Hematopoietic multipotent progenitor cell treated with erythropoietin and hydrocortisone succinate and interleukin-3 and kit ligand, for 8 days (in vitro differentiated cells): Measurements from ENCODE around the gene DDX59.
"Not testable (repeated sequence)": the region's sequence is repeated elsewhere in the genome, so short reads cannot be mapped to it uniquely, and the experiment has no call there.

Experiments used
- DNase-seq: peaks from one replicate; pipeline ENCODE4 v3.0.0-alpha.2; 2015

DDX59 gene

DNA sequence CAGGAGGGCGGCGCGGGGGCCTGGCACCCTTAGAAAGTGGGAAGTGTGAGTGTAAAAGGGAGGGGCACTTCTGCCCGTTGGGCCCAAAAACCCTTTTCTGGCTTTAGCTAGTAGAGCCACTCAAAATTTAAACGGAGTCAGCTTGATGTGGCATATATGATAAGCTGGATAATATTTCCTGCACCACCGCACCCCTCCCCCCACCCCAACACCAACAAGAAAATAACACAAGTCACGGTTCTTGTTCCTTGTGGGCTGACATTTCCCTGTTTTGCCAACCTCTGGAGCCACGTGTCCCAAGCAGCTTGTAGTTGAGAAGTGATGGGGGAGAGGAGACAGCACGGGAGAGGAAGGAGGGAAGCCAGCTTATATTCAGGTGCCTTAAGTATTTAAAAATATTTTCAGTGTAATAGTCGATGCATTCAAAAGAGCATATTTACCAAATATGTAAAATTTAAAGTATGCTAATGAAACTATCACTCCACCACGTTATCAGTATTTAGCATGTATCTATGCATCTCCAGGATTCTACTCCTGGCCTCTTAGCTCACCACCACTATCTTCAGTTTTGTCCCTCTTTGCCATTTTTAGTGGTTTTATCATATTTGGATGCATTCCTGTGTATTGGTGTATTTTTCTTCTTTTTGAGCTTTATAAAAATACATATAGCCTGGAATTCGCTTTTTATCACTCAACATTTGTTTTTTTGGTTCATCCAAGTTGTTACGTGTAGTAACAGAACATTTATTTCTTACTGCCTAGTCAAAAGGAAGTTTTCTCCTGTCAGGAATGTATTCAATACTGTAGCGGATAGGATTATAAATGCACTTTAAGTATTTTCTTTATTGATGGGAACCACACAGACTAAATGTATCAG is 773 bp upstream of the DDX59 start:
- DNase-seq = peak; percentile 80

DNA sequence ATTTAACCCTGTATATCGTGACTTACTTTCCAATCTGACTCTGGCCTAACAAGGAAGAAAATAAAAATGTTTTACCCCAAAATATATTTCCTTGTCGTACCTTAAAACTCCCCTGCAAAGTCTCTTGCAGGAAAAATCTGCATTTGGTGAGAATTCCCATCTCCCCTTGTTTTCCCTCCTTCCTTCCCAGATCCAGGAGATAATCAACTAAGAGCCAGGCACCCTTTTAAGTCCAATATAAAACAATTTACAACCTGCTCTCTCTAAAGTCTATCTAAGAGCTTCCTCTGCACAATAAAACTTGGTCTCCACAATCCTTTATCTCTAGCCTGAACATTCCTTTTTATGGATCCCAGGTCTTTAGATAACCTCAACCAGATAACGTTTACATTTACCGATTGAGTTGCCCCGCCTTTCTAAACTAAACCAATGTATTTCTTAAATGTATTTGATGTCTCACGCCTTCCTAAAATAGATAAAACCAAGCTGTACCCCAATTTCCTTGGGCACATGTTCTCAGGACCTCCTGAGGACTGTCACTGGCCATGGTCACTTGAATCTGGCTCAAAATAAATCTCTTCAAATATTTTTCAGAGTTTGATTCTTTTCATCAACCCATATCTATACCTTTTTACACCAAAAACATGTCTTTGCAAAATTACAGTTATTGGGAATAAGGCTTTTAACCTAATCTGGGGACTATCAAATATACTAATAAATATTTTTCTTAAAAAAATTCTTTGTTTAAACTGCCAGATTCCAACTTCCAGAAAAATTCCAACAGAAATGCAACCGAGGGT is 993 bp downstream of the DDX59 start:
- DNase-seq = peak; percentile 14

GRCh38 chr1:200666309-200666708 is 3.4 kb downstream of the DDX59 start:
- DNase-seq = no peak

DNA sequence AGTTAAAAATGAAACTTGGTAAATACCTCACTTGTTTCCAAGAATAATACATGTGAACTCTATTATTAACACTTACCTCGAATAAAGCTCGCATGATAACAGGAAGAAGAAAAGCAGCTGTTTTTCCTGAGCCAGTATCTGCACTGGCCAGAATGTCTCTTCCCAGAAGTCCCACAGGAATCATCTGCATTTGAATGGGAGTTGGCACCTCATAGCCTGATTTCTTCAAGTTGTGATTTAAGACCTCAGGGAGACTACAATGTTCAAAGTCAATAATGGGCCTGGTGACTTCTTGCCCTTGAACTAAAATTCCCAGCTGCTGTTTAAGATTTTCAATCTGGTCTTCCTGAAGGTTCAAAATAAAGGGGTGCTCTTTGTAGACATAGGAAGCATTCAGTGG is 3.8 kb downstream of the DDX59 start:
- no peak for DNase-seq

DNA sequence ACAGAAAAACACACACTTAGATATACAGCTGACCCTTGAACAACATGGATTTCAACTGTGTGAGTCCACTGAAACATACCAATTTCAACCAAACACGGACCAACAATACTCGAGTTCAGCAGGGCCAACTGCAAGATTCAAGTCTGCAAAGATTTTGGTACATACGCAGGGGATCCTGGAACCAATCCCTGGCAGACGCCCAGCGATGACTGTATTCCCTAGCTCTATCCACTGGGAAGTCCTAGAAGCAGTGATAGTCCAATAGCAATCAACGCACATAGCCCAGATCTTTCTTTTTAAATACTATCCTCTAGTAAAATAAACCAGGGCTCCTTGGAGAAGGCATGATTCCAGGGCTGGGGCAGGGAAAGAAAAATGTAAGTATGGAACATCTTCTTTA is 9.0 kb downstream of the DDX59 start:
- no peak for DNase-seq

DNA sequence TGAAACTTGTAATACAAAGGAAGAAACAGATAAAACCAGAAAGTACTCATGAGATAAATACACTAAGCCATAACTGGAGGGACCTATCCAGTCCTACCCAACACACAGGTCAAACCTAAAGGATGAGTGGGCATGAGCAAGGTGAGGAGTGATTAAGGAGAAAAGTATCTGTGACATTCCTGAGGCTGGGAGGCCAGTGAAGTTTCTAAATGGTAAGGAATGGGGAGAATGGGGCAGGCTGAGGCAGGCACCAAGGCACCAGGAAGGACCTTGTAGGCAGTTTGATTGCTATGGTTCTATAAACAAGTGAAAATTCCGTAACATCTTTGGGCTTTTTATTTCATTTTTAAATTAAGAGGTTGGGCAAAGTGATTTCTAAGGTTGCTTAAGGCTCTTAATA is 10.4 kb downstream of the DDX59 start:
- DNase-seq = no peak

DNA sequence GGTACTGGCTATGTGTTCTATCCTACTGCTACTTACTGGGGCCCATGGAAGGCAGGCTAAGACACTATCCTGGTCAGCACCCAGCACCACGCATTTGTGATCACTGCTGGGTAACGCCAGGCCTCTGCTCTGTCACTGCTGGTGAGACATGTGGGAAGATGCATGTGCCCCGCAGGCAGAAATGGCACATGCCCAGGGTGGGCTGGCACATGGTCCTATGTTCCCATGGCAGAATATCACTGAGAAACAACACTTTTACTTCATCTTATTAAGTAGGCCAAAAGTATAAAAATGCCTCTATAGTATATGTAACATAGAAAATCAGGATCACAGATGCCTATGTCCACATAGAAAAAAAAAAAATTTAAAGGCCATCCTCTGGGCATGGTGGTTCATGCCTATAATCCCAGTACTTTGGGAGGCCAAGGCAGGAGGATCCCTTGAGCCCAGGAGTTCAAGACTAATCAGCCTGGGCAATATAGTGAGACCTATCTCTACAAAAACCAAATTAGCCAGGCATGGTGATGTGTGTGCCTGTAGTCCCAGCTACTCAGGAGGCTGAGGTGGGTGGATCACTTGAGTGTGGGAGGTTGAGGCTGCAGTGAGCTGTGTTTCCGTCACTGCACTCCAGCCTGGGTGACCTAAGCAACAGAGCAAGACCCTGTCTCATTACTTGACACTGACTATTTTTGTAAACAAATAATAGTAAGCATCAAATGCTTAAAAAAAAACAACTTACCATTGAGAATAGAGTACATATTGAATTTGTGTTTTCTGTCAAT is 11.5 kb downstream of the DDX59 start:
- DNase-seq = no peak

DNA sequence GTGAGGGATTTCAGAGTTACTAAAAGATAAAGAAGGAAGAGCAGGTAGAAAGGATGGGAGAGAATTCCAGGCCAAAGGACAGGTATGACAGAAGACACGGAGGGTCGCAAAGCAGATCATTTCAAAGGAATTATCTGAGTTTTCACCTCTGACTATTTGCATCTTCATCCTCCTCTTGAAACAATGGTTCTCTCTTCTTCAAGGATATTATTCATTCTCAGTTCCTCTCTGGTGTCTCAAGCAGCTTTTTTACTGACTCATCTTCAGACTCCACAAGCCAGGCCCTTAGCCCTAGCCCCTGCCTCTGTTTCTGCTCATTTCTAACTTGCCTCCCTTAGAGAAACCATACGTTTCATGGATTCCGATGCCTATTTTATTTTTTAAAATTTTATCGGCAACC is 15.0 kb downstream of the DDX59 start:
- DNase-seq = no peak

GRCh38 chr1:200653022-200653462 is 16.7 kb downstream of the DDX59 start:
- no peak for DNase-seq

DNA sequence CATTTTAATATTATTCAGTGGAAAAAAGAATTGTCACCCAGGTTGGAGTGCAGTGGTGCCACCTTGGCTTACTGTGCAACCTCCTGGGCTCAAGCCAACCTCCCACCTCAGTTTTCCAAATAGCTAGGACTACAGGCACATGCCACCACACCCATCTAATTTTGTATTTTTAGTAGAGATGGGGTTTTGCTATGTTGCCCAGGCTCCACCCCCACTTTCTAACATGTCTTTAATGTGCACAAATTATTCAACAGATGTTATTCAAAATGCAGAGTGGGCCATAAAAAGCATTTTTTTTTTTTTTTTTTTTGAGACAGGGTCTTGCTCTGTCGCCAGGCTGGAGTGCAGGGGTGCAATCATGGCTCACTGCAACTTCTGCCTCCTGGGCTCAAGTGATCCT is 17.3 kb downstream of the DDX59 start:
- DNase-seq = no peak

DNA sequence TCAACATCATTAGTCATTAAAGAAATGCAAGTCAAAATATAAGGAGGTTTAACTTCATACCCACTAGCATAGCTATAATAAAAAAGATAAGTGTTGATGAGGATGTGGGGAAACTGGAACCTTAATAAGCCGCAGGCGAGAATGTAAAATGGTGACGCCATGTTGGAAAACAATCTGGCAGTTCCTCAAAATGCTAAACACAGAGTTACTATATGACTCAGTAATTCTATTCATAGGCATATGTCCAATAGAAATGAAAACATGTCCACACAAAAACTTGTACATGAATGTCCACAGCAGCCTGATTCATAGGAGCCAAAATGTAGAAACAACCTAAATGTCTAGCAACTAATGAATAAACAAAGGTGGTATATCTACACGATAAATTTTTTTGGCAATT is 23.2 kb downstream of the DDX59 start:
- DNase-seq = no peak

DNA sequence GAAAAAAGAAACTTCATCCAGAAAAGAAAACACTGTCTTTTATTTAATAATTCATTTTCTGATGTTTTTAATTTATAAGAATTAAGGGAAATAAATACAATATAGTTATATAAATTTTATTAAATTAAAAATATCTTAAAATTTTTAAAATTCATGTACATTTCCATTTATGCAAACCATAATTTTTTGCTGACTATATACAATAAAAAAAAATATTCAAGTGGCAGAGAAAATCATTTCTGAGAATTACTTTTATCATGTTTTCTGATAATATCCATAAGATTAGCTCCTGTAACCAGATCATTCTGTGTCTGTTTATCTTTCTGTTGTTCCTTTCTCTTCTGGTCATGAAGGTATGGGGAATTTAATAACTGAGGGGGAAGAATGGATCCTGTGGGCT is 25.7 kb downstream of the DDX59 start:
- DNase-seq = no peak

- DNase-seq = no peak
Observed at GRCh38 chr1:200642481-200642880, 27.2 kb downstream of the DDX59 start.

DNA sequence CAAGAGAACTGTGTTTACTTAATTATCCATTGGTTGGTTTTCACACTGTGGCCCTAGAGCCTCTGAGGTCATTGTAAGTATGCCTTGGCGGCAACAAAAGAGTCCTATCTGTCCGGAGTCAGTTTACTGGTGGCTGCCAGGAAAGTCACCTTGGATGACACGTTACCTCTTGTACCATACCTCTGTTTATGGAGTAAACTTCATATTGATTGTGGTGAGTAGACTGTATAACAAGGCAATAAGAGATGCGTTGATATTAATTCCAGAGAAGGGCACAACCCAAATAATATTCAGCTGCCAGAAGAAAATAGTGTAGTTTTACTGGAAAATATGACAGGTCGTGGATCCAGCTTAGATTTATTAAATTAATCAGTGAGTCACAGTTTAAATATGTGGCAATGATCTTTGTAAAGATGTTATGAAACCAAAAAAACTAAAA is 28.7 kb downstream of the DDX59 start:
- DNase-seq = no peak

- no peak for DNase-seq
Observed at GRCh38 chr1:200640373-200640962, 29.2 kb downstream of the DDX59 start.

DNA sequence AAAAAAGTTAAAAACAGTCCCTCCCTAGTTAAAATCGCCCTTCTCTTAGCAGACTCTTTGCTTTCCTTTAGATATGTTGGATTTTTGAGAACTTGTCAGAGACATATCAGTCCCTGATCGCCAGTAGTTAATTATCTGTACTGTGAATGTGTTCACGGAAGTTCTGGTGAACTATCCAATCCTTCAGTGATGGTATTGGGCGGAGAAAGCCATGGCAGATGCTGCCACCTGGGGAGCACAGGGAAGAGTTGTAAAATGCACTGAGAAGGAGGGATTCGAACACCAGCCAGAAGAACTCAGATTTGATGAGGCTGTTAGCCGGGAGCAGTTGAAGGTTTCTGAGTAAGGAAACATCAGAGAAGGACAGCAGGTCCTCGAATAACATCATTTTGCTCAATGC is 31.6 kb downstream of the DDX59 start:
- DNase-seq = no peak

DNA sequence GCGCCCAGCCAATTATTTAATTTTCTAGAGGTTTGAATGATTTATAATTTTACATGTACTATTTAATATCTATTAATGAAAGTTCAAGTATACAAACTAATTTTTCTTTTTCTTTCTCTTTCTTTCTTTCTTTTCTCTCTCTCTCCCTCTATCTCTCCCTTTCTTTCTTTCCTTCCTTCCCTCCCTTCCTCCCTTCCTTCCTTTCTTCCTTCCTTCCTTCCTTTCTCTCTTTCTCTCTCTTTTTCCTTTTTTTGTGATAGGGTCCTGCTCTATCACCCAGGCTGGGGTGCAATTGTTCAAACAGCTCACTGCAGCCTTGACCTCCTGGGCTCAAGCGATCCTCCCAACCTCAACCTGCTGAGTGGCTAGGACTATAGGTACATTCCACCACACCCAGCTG is 33.0 kb downstream of the DDX59 start:
- no peak for DNase-seq

DNA sequence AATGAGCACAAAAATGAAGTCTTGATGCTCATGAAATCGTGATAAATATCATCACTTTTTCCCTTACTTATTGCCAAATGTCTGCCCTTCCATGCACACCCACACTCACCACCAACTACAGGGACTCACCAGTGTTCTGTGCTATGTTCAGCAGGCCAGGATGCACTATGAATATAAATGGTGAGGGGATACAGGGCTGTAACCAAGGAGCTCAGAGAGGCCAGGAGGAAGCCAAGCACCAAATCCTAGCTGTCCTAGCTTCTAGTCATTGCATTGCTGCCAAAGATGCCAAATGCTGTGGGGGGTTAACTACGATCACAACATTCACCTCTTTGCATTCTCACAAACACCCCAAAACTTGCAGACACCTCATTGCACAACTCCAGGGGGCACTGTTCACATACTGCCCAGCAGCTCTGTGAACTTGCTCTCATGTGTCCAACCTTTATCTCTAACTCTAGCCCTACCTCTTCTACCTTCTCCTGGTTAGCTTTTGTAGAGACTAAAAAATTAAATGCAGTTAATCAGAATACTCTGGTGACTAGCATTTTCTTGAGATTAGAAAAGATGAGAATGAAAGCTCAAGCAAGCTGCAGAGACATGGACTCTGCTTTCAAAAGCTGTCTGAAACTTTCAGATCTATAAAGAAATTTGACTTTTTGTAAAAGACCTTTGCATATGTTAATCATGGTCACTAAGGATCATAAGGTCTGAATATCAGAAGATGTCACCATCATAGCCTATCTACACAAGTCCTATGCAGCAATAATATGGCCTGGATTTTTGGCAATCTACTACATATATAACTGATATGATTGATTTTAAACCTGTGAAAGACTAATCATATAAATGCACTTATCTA is 35.2 kb downstream of the DDX59 start:
- DNase-seq = no peak

- DNase-seq = no peak
Observed at GRCh38 chr1:200631375-200631774, 38.3 kb downstream of the DDX59 start.

GRCh38 chr1:200630515-200630899 is 39.2 kb downstream of the DDX59 start:
- DNase-seq = not testable (repeated sequence)

DNA sequence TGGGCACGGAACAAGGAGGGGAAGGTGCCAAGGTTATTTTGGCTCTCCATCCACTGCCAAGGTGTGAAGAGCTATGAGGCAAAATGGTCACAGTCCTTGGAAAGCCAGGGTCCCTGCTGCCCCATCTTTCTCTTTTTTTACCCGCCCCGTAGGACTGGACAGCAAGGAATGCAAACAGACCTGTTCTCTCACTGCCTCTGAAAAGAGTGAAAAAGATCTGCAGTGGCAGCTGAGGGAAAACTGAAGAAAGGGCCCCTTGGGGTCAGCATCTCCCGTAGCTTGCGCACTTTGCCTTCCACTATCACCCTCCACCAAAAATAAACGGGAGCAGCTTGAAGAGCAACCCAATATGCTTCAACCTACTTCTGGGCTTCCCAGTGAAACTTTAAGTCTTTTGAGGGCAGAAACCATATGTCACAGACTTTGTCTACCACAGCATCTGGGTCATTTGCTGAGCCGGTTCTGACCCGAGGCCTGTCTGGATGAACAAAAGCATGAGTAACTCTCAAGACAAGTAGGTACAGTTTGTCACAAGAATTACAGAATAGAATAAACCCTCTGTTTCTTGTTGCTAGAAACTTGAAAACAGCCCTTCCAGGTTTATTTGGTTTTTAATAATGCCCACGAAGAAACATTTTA is 39.7 kb downstream of the DDX59 start:
- no peak for DNase-seq
